ACHN (cell line): ENCODE data around the gene ADAM11.
"Not testable (repeated sequence)": the region's sequence is repeated elsewhere in the genome, so short reads cannot be mapped to it uniquely, and the experiment has no call there.

Experiments used
- DNase-seq: peaks from one replicate; pipeline ENCODE4 v3.0.0-alpha.2; 2015
- in situ Hi-C: cut with HindIII; loops from 2 replicates; pipeline ENCODE4 v1.10.0; 2017; ENCODE audit warnings: low sequenced_read_pairs, low pct_ligation_motif_present, low pct_unique_long_range_greater_than_20kb

ADAM11 gene

GRCh38 chr17:44808656-44809388 lies 50.0 kb downstream of the ADAM11 start:
- DNase-seq, in situ Hi-C loops: not testable (repeated sequence)

- in situ Hi-C loops, result no loop called here
- no peak for DNase-seq
Measured at GRCh38 chr17:44812263-44812662, 53.5 kb downstream of the ADAM11 start.

GRCh38 chr17:44818508-44818907 lies 59.7 kb downstream of the ADAM11 start:
- in situ Hi-C loops, DNase-seq: not testable (repeated sequence)

- DNase-seq, result peak; percentile 86
- in situ Hi-C loops, result no loop called here
Measured at GRCh38 chr17:44820631-44821212, 61.9 kb downstream of the ADAM11 start.

GRCh38 chr17:44825236-44825635 lies 66.4 kb downstream of the ADAM11 start:
- in situ Hi-C loops, DNase-seq: not testable (repeated sequence)

- in situ Hi-C loops, result no loop called here
- peak; percentile 76 for DNase-seq
Measured at GRCh38 chr17:44826123-44826790, 67.5 kb downstream of the ADAM11 start.

- in situ Hi-C loops, result no loop called here
- peak; percentile 23 for DNase-seq
Measured at GRCh38 chr17:44827863-44828262, 69.1 kb downstream of the ADAM11 start.

GRCh38 chr17:44828919-44829522 lies 70.2 kb downstream of the ADAM11 start:
- peak; percentile 49 for DNase-seq
- in situ Hi-C loops, result no loop called here

- in situ Hi-C loops, result no loop called here
- peak; percentile 77 for DNase-seq
Measured at GRCh38 chr17:44829523-44830358, 71.0 kb downstream of the ADAM11 start, which contains the start of gene GJC1. Gene GJC1 (minus strand): TSS chr17:44830287. CDS start chr17:44805817, 24,470 bp downstream.

- peak; percentile 50 for DNase-seq
- in situ Hi-C loops, result no loop called here
Measured at GRCh38 chr17:44830359-44831288, 71.8 kb downstream of the ADAM11 start.

GRCh38 chr17:44831371-44831770 lies 72.6 kb downstream of the ADAM11 start:
- in situ Hi-C loops, result no loop called here
- DNase-seq, result no peak
